GM23338 (cell line): ENCODE data around the gene EFEMP1. TPM values are rescaled to one million over a fixed set of nuclear protein-coding genes. Genes with fewer than 3 reads are reported as not detected.

Experiments
- ATAC-seq: fragments of 200-7000 bp; cut with Tn5 transposase; 3 replicates; pipeline ENCODE4 v1.9.1; 2020
- DNase-seq: peaks from one replicate; pipeline ENCODE4 v3.0.0-alpha.2; 2015; ENCODE audit warnings: low spot score
- H2AFZ ChIP-seq: fragments of 200-600 bp; sonication (generic); 2 replicates; pipeline ENCODE4 v1.8.0; 2016; ENCODE audit warnings: antibody characterized with exemption, mild to moderate bottlenecking, moderate library complexity
- H3F3A ChIP-seq: fragments of 200-600 bp; sonication (generic); replicated peaks from 2 replicates; pipeline ENCODE4 v1.8.0; 2017; ENCODE audit warnings: antibody characterized with exemption, mixed run types, low read depth
- H3K27ac ChIP-seq: fragments of 200-600 bp; sonication (generic); 2 replicates; pipeline ENCODE4 v1.6.1; 2016; ENCODE audit warnings: low read depth
- H3K27me3 ChIP-seq: fragments of 200-600 bp; sonication (generic); 2 replicates; pipeline ENCODE4 v1.8.0; 2016; ENCODE audit warnings: mild to moderate bottlenecking, mixed run types, moderate library complexity; ENCODE audit not compliant: insufficient read depth
- H3K36me3 ChIP-seq: fragments of 200-600 bp; sonication (generic); 2 replicates; pipeline ENCODE4 v1.8.0; 2016; ENCODE audit warnings: mild to moderate bottlenecking; ENCODE audit not compliant: insufficient read depth
- H3K4me1 ChIP-seq: fragments of 200-600 bp; sonication (generic); 2 replicates; pipeline ENCODE4 v1.8.0; 2016; ENCODE audit warnings: mild to moderate bottlenecking, moderate library complexity; ENCODE audit not compliant: insufficient read depth
- H3K4me2 ChIP-seq: fragments of 200-600 bp; sonication (generic); 2 replicates; pipeline ENCODE4 v1.7.1; 2017; ENCODE audit warnings: mixed run types
- H3K4me3 ChIP-seq: fragments of 200-600 bp; sonication (generic); 2 replicates; pipeline ENCODE4 v1.6.1; 2016; ENCODE audit warnings: mixed run types
- H3K79me2 ChIP-seq: fragments of 200-600 bp; sonication (generic); replicated peaks from 2 replicates; pipeline ENCODE4 v1.8.0; 2017; ENCODE audit warnings: mild to moderate bottlenecking; ENCODE audit not compliant: insufficient read depth
- H3K9me2 ChIP-seq: fragments of 200-600 bp; sonication (generic); 2 replicates; pipeline ENCODE4 v1.8.0; 2017; ENCODE audit not compliant: insufficient read depth
- H4K20me1 ChIP-seq: fragments of 200-600 bp; sonication (generic); replicated peaks from 2 replicates; pipeline ENCODE4 v1.8.0; 2017; ENCODE audit warnings: mild to moderate bottlenecking; ENCODE audit not compliant: insufficient read depth
- H3K27ac Mint-ChIP-seq: 2 replicates; pipeline ENCODE4 v1.8.0; 2020; ENCODE audit warnings: inconsistent platforms, mild to moderate bottlenecking, moderate library complexity, mixed read lengths
- H3K27me3 Mint-ChIP-seq: 3 replicates; pipeline ENCODE4 v1.8.0; 2022; ENCODE audit warnings: low read depth, mild to moderate bottlenecking, moderate library complexity, mixed read lengths, inconsistent platforms; ENCODE audit not compliant: insufficient read depth, poor library complexity
- H3K36me3 Mint-ChIP-seq: 3 replicates; pipeline ENCODE4 v1.8.0; 2021; ENCODE audit warnings: low read depth, mild to moderate bottlenecking, inconsistent platforms, moderate library complexity, mixed read lengths
- H3K4me1 Mint-ChIP-seq: 3 replicates; pipeline ENCODE4 v1.8.0; 2020; ENCODE audit warnings: mild to moderate bottlenecking, inconsistent platforms, mixed read lengths
- H3K4me3 Mint-ChIP-seq: 3 replicates; pipeline ENCODE4 v1.8.0; 2021; ENCODE audit warnings: moderate library complexity, mild to moderate bottlenecking, inconsistent platforms, mixed read lengths
- H3K9me3 Mint-ChIP-seq: 3 replicates; pipeline ENCODE4 v1.8.0; 2020; ENCODE audit warnings: moderate library complexity, mild to moderate bottlenecking, inconsistent platforms, mixed read lengths
- CREB1 ChIP-seq: fragments of 250-450 bp; sonication (Bioruptor Pico); IDR thresholded peaks from 2 replicates; pipeline ENCODE4 v1.5.0; 2020; ENCODE audit warnings: low read depth, mild to moderate bottlenecking, moderate library complexity
- CTCF ChIP-seq, 2 experiments: fragments of 200-600 bp in 1 of 2; sonication (generic) in 1 of 2; conservative IDR thresholded peaks; 2 replicates each; pipeline versions ENCODE4 v1.5.1 to v1.6.1; 2016 to 2017; ENCODE audit warnings: antibody characterized with exemption in 2 of 2, low read depth in 2 of 2, mild to moderate bottlenecking in 2 of 2, moderate library complexity in 1 of 2
- ETS1 ChIP-seq: IDR thresholded peaks from 2 replicates; pipeline ENCODE4 v1.6.1; 2016; ENCODE audit warnings: antibody characterized with exemption
- EZH2 ChIP-seq: fragments of 200-600 bp; sonication (generic); IDR thresholded peaks from one replicate; pipeline ENCODE4 v1.8.0; 2017; ENCODE audit warnings: antibody characterized with exemption, mild to moderate bottlenecking, low read depth; ENCODE audit not compliant: unreplicated experiment
- EZH2phosphoT487 ChIP-seq: fragments of 200-600 bp; sonication (generic); IDR thresholded peaks from one replicate; pipeline ENCODE4 v1.8.1; 2018; ENCODE audit warnings: antibody characterized with exemption; ENCODE audit not compliant: unreplicated experiment
- JUNB ChIP-seq: IDR thresholded peaks from one replicate; pipeline ENCODE4 v1.6.1; 2016; ENCODE audit warnings: antibody characterized with exemption; ENCODE audit not compliant: unreplicated experiment
- NANOG ChIP-seq: IDR thresholded peaks from 2 replicates; pipeline ENCODE4 v1.6.1; 2016; ENCODE audit warnings: antibody characterized with exemption, borderline replicate concordance
- POLR2AphosphoS5 ChIP-seq: IDR thresholded peaks from 2 replicates; pipeline ENCODE4 v1.6.1; 2016; ENCODE audit warnings: antibody characterized with exemption, low read depth
- REST ChIP-seq: IDR thresholded peaks from one replicate; pipeline ENCODE4 v1.6.1; 2018; ENCODE audit warnings: antibody characterized with exemption; ENCODE audit not compliant: unreplicated experiment
- STAT1 ChIP-seq: IDR thresholded peaks from one replicate; pipeline ENCODE4 v1.6.1; 2016; ENCODE audit warnings: antibody characterized with exemption; ENCODE audit not compliant: unreplicated experiment
- ZNF114 ChIP-seq: fragments of 250-450 bp; sonication (Bioruptor Pico); IDR thresholded peaks from 2 replicates; pipeline ENCODE4 v1.5.0; 2020; ENCODE audit warnings: mild to moderate bottlenecking, moderate library complexity
- ZNF331 ChIP-seq: fragments of 250-450 bp; sonication (Bioruptor Pico); IDR thresholded peaks from 2 replicates; pipeline ENCODE4 v1.5.0; 2020; ENCODE audit warnings: low read depth, mild to moderate bottlenecking, moderate library complexity
- polyA plus RNA-seq: library from polyadenylated mRNA; unstranded; fragments of >200 nt; fragmentation: Nextera tagmentation; extraction: Ambion mirVana; gene quantifications from 2 replicates; pipeline ENCODE4 v1.2.1, GENCODE V29; 2016
- total RNA-seq: library from RNA; depleted of rRNA; stranded (reverse); fragments of >200 nt; shearing (Covaris generic); gene quantifications from 2 replicates; pipeline ENCODE4 v1.2.3, GENCODE V29; 2014

EFEMP1 gene
- total and polyA plus RNA-seq, 2 experiments from 2014 or later, result 12.6 to 22.5 TPM

- H3K9me3 Mint-ChIP-seq, result no peaks in the 10 kb centered on the region
- no peaks in the 10 kb centered on the region for H3K79me2 ChIP-seq
- H3K9me2 ChIP-seq, result no peaks in the 10 kb centered on the region
- peaks cover 3% of the 10 kb centered on the region for H3K27me3 Mint-ChIP-seq
- H3K27me3 ChIP-seq, result peaks cover 17% of the 10 kb centered on the region
- H3K4me1 ChIP-seq, result peaks cover 9% of the 10 kb centered on the region
- H4K20me1 ChIP-seq, result no peaks in the 10 kb centered on the region; the same call in 1 of the 2 replicates
- no peaks in the 10 kb centered on the region for H3K36me3 Mint-ChIP-seq
- no peak for DNase-seq
- H3K4me1 Mint-ChIP-seq, result peaks cover 14% of the 10 kb centered on the region
- H3K4me2 ChIP-seq, result no peak overlapping the region
- H3K4me3 Mint-ChIP-seq, result no peak overlapping the region
- no peak overlapping the region for H3K27ac Mint-ChIP-seq
- TF ChIP-seq EZH2phosphoT487, result no peak
- no peak for TF ChIP-seq NANOG
- no peak for TF ChIP-seq CREB1 (CRISPR knock-in tag)
- no peak for TF ChIP-seq ETS1
- no peak for TF ChIP-seq POLR2AphosphoS5
- TF ChIP-seq ZNF114 (CRISPR knock-in tag), result no peak
- TF ChIP-seq ZNF331, result no peak
- TF ChIP-seq CTCF (conservative IDR thresholded peaks at IDR 0.05; ENCODE audit: low read depth in 2 of 2), result no peak
- TF ChIP-seq STAT1, result no peak
- no peak for TF ChIP-seq EZH2
- no peak for TF ChIP-seq REST
- TF ChIP-seq JUNB, result no peak
- H3K36me3 ChIP-seq, result no peaks in the 10 kb centered on the region
- H2AFZ ChIP-seq, result no peak overlapping the region
- ATAC-seq, result no peak
- H3K27ac ChIP-seq, result no peak overlapping the region
- no peaks in the 10 kb centered on the region for H3F3A ChIP-seq
- H3K4me3 ChIP-seq, result no peak overlapping the region
These were observed 5.7 kb downstream of the EFEMP1 start for GRCh38 chr2:55917713-55918390.
